A673 (cell line): ENCODE results near the gene CLNK. TPM values are rescaled to one million over a fixed set of nuclear protein-coding genes. Genes with fewer than 3 reads are reported as not detected.

Experiments used
- BruUV-seq: library from RNA; stranded (reverse); fragments of 400-500 nt; replicated peaks from 2 replicates; lab custom pipeline; 2021; lab: Mats Ljungman, UMichigan
- CTCF ChIA-PET: fragments of 300-600 bp; sonication (Branson Sonifier 250); formaldehyde crosslinking; loops from one replicate; lab custom pipeline; 2022; ENCODE audit warnings: antibody characterized with exemption; lab: Charles Lee
- POLR2A ChIA-PET: fragments of 300-600 bp; sonication (Branson Sonifier 250); formaldehyde crosslinking; loops from one replicate; lab custom pipeline; 2022; ENCODE audit warnings: antibody characterized with exemption; ENCODE audit not compliant: low non-redundant PET; lab: Charles Lee
- DNase-seq: peaks from one replicate; pipeline ENCODE4 v3.0.0-alpha.2; 2015; ENCODE audit warnings: low spot score
- H3K27ac ChIP-seq: fragments of 200-600 bp; sonication (generic); 2 replicates; pipeline ENCODE4 v1.5.1; 2016; ENCODE audit warnings: mixed run types, low read depth, mild to moderate bottlenecking, mixed read lengths, antibody characterized with exemption, low read length; ENCODE audit not compliant: poor library complexity, severe bottlenecking
- H3K27me3 ChIP-seq: fragments of 200-600 bp; sonication (generic); replicated peaks from 2 replicates; pipeline ENCODE4 v1.6.1; 2017; ENCODE audit warnings: mixed run types, low read depth, mild to moderate bottlenecking, mixed read lengths, antibody characterized with exemption, low read length; ENCODE audit not compliant: insufficient read depth, poor library complexity
- H3K36me3 ChIP-seq: fragments of 200-600 bp; sonication (generic); 2 replicates; pipeline ENCODE4 v1.6.1; 2016; ENCODE audit warnings: mixed run types, mild to moderate bottlenecking, mixed read lengths, antibody characterized with exemption, low read length; ENCODE audit not compliant: insufficient read depth, poor library complexity, severe bottlenecking
- H3K4me1 ChIP-seq: fragments of 200-600 bp; sonication (generic); 2 replicates; pipeline ENCODE4 v1.6.1; 2017; ENCODE audit warnings: mixed run types, mild to moderate bottlenecking, mixed read lengths, antibody characterized with exemption, low read length; ENCODE audit not compliant: insufficient read depth, poor library complexity, severe bottlenecking
- H3K4me3 ChIP-seq: fragments of 200-600 bp; sonication (generic); 2 replicates; pipeline ENCODE4 v1.5.1; 2016; ENCODE audit warnings: low read depth, mixed run types, mild to moderate bottlenecking, mixed read lengths, low read length; ENCODE audit not compliant: poor library complexity, severe bottlenecking
- H3K9me3 ChIP-seq: fragments of 200-600 bp; sonication (generic); 2 replicates; pipeline ENCODE4 v1.6.1; 2016; ENCODE audit warnings: mixed run types, low read depth, mild to moderate bottlenecking, mixed read lengths, antibody characterized with exemption, low read length; ENCODE audit not compliant: poor library complexity, severe bottlenecking
- EZH2 ChIP-seq: fragments of 200-600 bp; sonication (generic); IDR thresholded peaks from 2 replicates; pipeline ENCODE4 v1.6.1; 2017; ENCODE audit warnings: borderline replicate concordance, low read depth, mild to moderate bottlenecking, mixed read lengths, antibody characterized with exemption, low read length; ENCODE audit not compliant: poor library complexity, severe bottlenecking
- intact Hi-C: fragments of 100-400 bp; cut with micrococcal nuclease; formaldehyde crosslinking; loops from one replicate; pipeline ENCODE4 v1.10.0; 2022; ENCODE audit not compliant: unreplicated experiment
- total RNA-seq: library from RNA; stranded (reverse); gene quantifications from 2 replicates; pipeline ENCODE4 v1.2.3, GENCODE V29; 2021
- TF ChIP-seq, protein P1 (sequence below): fragments of 300-800, 200-600 bp; sonication (generic); conservative IDR thresholded peaks from 2 replicates; pipeline ENCODE4 v1.5.1; 2017; ENCODE audit warnings: low read depth, mild to moderate bottlenecking, antibody characterized with exemption, low read length, moderate library complexity, mixed read lengths

CLNK gene
- total RNA-seq, 1 experiment from 2014 or later = not detected

DNA sequence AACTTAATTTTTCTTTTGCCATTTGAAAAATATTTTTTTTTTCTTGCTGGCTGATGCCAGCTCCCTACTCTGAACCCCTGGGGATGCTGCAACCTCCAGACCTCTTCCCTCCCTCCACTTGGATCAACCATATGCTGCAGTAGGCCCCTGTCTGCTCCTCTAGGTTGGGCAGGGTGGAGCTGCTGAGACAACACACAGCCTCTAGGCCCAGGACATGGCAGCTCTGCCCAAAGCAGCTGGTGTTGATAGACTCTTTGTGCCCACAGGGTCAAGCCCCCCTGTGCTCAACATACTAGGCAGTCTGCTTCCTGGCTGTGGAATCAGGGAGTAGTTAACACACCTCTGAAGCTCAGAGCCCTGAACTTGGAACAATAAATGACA is 19.9 kb upstream of the CLNK start:
- Histone ChIP-seq H3K27ac (no peak overlapping the region), H3K4me3 (no peak overlapping the region), H3K9me3 (peaks cover 18% of the 10 kb centered on the region), H3K27me3 (no peaks in the 10 kb centered on the region), H3K4me1 (no peaks in the 10 kb centered on the region), H3K36me3 (no peaks in the 10 kb centered on the region)
- TF ChIP-seq, protein P1, sequence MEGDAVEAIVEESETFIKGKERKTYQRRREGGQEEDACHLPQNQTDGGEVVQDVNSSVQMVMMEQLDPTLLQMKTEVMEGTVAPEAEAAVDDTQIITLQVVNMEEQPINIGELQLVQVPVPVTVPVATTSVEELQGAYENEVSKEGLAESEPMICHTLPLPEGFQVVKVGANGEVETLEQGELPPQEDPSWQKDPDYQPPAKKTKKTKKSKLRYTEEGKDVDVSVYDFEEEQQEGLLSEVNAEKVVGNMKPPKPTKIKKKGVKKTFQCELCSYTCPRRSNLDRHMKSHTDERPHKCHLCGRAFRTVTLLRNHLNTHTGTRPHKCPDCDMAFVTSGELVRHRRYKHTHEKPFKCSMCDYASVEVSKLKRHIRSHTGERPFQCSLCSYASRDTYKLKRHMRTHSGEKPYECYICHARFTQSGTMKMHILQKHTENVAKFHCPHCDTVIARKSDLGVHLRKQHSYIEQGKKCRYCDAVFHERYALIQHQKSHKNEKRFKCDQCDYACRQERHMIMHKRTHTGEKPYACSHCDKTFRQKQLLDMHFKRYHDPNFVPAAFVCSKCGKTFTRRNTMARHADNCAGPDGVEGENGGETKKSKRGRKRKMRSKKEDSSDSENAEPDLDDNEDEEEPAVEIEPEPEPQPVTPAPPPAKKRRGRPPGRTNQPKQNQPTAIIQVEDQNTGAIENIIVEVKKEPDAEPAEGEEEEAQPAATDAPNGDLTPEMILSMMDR = no peak
- TF ChIP-seq EZH2 = no peak
- intact Hi-C loops = no loop called here
- CTCF ChIA-PET = no interaction called here
- BruUV-seq = no TSS peak
- no peak for DNase-seq
- POLR2A ChIA-PET = no interaction called here

- H3K27me3 ChIP-seq = no peaks in the 10 kb centered on the region
- BruUV-seq = no TSS peak
- H3K9me3 ChIP-seq = peaks cover 18% of the 10 kb centered on the region
- DNase-seq = no peak
- intact Hi-C loops = no loop called here
- no peak overlapping the region for H3K4me3 ChIP-seq
- H3K36me3 ChIP-seq = no peaks in the 10 kb centered on the region
- CTCF ChIA-PET = no interaction called here
- H3K4me1 ChIP-seq = no peaks in the 10 kb centered on the region
- H3K27ac ChIP-seq = no peak overlapping the region
- POLR2A ChIA-PET = no interaction called here
- TF ChIP-seq, protein P1 = no peak
- TF ChIP-seq EZH2 = no peak
These were observed 19.3 kb upstream of the CLNK start for GRCh38 chr4:10703766-10704429.

DNA sequence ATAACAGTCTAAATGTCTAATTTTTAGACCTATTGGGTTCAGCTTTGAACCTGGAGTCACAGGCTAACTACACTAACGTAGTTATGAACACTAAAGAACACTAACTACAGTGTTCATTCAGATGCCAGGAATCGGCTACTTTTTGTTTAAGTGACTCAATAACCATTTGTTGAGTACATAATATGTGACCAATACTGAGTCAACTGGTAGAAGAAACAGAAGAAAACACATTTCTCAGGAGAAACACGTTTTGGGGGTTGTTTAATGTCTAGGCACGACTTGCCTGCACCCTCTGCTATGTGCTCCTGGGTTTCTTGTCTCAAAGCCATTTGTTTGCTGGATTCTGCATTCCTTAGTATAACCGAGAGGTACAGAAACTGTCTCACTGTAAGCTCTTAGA is 18.6 kb upstream of the CLNK start:
- CTCF ChIA-PET = no interaction called here

More for the DNA sequence above, 18.6 kb upstream of the CLNK start:
- POLR2A ChIA-PET = no interaction called here
- no peaks in the 10 kb centered on the region for H3K36me3 ChIP-seq
- H3K4me1 ChIP-seq = no peaks in the 10 kb centered on the region
- H3K27me3 ChIP-seq = no peaks in the 10 kb centered on the region
- H3K27ac ChIP-seq = no peak overlapping the region
- no TSS peak for BruUV-seq
- no peak for TF ChIP-seq EZH2
- TF ChIP-seq, protein P1 = no peak
- peaks cover 18% of the 10 kb centered on the region for H3K9me3 ChIP-seq
- intact Hi-C loops = no loop called here
- H3K4me3 ChIP-seq = no peak overlapping the region
- DNase-seq = no peak
